Fibroblast of lung (primary cell): ENCODE results near the gene APCS. TPM values are rescaled to one million over a fixed set of nuclear protein-coding genes. Genes with fewer than 3 reads are reported as not detected.

ENCODE experiments used
- DNase-seq, 2 donors: peaks; one replicate each; pipeline versions ENCODE4 v3.0.0 to v3.0.0-alpha.2; 2010; ENCODE audit warnings: low read depth in 2 of 2
- H2AFZ ChIP-seq: 2 replicates; pipeline ENCODE4 v1.5.1; 2012; ENCODE audit warnings: low read length, control low read depth, inconsistent platforms
- H3K27ac ChIP-seq: 2 replicates; pipeline ENCODE4 v1.5.1; 2011; ENCODE audit warnings: low read length, control low read depth; ENCODE audit not compliant: insufficient read depth
- H3K27me3 ChIP-seq: 2 replicates; pipeline ENCODE4 v1.5.1; 2011; ENCODE audit warnings: mild to moderate bottlenecking, low read length; ENCODE audit not compliant: control insufficient read depth, insufficient read depth
- H3K36me3 ChIP-seq: 2 replicates; pipeline ENCODE4 v1.5.1; 2011; ENCODE audit warnings: low read length; ENCODE audit not compliant: control insufficient read depth, insufficient read depth
- H3K4me1 ChIP-seq: 2 replicates; pipeline ENCODE4 v1.5.1; 2011; ENCODE audit warnings: low read length; ENCODE audit not compliant: control insufficient read depth, insufficient read depth; ENCODE audit errors: extremely low read depth
- H3K4me2 ChIP-seq: 2 replicates; pipeline ENCODE4 v1.5.1; 2011; ENCODE audit warnings: low read length, control low read depth; ENCODE audit not compliant: insufficient read depth; ENCODE audit errors: extremely low read depth
- H3K4me3 ChIP-seq, 4 experiments: fragments of 200-600 bp in 1 of 4; sonication (generic) in 1 of 4; replicated peaks in 1 of 4; 2 replicates each; pipeline ENCODE4 v1.5.1; 2011 to 2016; ENCODE audit warnings: low read length in 4 of 4, low read depth in 3 of 4, mild to moderate bottlenecking in 3 of 4, control low read depth in 2 of 4, inconsistent platforms in 1 of 4, mixed read lengths in 1 of 4; ENCODE audit not compliant: insufficient read depth in 1 of 4; ENCODE audit errors: control extremely low read depth in 1 of 4
- H3K79me2 ChIP-seq: 2 replicates; pipeline ENCODE4 v1.5.1; 2012; ENCODE audit warnings: mild to moderate bottlenecking, low read length, inconsistent platforms; ENCODE audit not compliant: control insufficient read depth, insufficient read depth
- H3K9ac ChIP-seq: 2 replicates; pipeline ENCODE4 v1.5.1; 2011; ENCODE audit warnings: mild to moderate bottlenecking, low read length, control low read depth; ENCODE audit not compliant: insufficient read depth
- H3K9me3 ChIP-seq: 2 replicates; pipeline ENCODE4 v1.5.1; 2012; ENCODE audit warnings: low read depth, low read length; ENCODE audit not compliant: control insufficient read depth, insufficient read depth
- H4K20me1 ChIP-seq: 2 replicates; pipeline ENCODE4 v1.5.1; 2011; ENCODE audit warnings: low read length; ENCODE audit not compliant: control insufficient read depth, insufficient read depth; ENCODE audit errors: extremely low read depth
- EZH2 ChIP-seq: IDR thresholded peaks from 2 replicates; pipeline ENCODE4 v1.5.1; 2012; ENCODE audit warnings: low read length, control low read depth, mild to moderate bottlenecking; ENCODE audit errors: missing control alignments
- polyA minus RNA-seq: library from RNA; depleted of rRNA, polyadenylated mRNA; stranded (reverse); fragments of >200 nt; gene quantifications from 2 replicates; pipeline ENCODE4 v1.2.3, GENCODE V29; 2011; ENCODE audit warnings: low replicate concordance
- polyA plus RNA-seq, 2 donors: library from polyadenylated mRNA; depleted of rRNA in 1 of 2; stranded (reverse) in 1 of 2; unstranded in 1 of 2; fragments of >200 nt; gene quantifications; 2 replicates each; pipeline ENCODE4 v1.2.1, GENCODE V29; 2011 to 2012; ENCODE audit warnings: missing spikeins in 1 of 2
- total RNA-seq: library from RNA; depleted of rRNA; stranded (reverse); fragments of >200 nt; gene quantifications from 2 replicates; pipeline ENCODE4 v1.2.1, GENCODE V29; 2014
- TF ChIP-seq, protein P1 (sequence below), 2 donors: IDR thresholded peaks in 1 of 2; conservative IDR thresholded peaks in 1 of 2; 1 replicate in 1 of 2; 2 replicates in 1 of 2; pipeline ENCODE4 v1.5.1; 2011 to 2012; ENCODE audit warnings: low read length in 2 of 2, control low read depth in 1 of 2, inconsistent platforms in 1 of 2, low read depth in 1 of 2, mild to moderate bottlenecking in 1 of 2

Gene APCS, protein sequence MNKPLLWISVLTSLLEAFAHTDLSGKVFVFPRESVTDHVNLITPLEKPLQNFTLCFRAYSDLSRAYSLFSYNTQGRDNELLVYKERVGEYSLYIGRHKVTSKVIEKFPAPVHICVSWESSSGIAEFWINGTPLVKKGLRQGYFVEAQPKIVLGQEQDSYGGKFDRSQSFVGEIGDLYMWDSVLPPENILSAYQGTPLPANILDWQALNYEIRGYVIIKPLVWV
- total RNA-seq (not detected in 2 replicates), polyA plus RNA-seq (not detected in 2 replicates), polyA minus RNA-seq (not detected in 2 replicates)
- not detected in 2 replicates for polyA plus RNA-seq (2012)

DNA sequence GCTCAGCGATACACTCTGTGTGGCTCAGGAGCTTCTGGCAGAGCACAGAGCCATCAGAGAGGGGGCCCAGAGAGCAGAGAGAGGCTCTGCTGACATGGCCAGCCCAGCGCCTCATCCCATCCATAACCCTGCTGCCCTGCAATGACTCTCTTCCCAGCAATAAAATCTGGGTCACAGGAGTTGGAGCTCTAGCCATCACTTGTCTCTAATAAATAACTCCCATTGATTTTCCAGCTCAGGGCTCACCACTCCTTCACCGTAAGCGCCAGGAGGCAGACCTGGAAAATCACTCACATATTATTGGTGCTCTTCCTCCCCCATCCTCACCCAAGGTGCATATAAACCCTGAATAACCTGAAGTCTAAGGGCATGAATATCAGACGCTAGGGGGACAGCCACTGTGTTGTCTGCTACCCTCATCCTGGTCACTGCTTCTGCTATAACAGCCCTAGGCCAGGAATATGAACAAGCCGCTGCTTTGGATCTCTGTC lies at the start of gene APCS:
Gene APCS, plus strand, starts transcription at position 366 of the 491 bp plus-strand sequence. Its CDS starts 96 bp downstream, at position 462.
- no peak for TF ChIP-seq EZH2
- TF ChIP-seq, protein P1, sequence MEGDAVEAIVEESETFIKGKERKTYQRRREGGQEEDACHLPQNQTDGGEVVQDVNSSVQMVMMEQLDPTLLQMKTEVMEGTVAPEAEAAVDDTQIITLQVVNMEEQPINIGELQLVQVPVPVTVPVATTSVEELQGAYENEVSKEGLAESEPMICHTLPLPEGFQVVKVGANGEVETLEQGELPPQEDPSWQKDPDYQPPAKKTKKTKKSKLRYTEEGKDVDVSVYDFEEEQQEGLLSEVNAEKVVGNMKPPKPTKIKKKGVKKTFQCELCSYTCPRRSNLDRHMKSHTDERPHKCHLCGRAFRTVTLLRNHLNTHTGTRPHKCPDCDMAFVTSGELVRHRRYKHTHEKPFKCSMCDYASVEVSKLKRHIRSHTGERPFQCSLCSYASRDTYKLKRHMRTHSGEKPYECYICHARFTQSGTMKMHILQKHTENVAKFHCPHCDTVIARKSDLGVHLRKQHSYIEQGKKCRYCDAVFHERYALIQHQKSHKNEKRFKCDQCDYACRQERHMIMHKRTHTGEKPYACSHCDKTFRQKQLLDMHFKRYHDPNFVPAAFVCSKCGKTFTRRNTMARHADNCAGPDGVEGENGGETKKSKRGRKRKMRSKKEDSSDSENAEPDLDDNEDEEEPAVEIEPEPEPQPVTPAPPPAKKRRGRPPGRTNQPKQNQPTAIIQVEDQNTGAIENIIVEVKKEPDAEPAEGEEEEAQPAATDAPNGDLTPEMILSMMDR (conservative IDR thresholded peaks at IDR 0.05 in 1 of 2, IDR thresholded peaks at IDR 0.05 in 1 of 2; ENCODE audit: low read depth in 1 of 2, low read length in 2 of 2): no peak
- H3K4me3 ChIP-seq: no peak within 1 kb of the TSS
- H3K4me1 ChIP-seq: no peaks in the 10 kb centered on the region
- no peak within 1 kb of the TSS for H3K9ac ChIP-seq
- H3K36me3 ChIP-seq: no peaks in the 10 kb centered on the region
- no peak within 1 kb of the TSS for H2AFZ ChIP-seq
- H3K27ac ChIP-seq: no peak within 1 kb of the TSS
- H3K4me2 ChIP-seq: no peak within 1 kb of the TSS
- H4K20me1 ChIP-seq: no peaks in the 10 kb centered on the region
- no peaks in the 10 kb centered on the region for H3K9me3 ChIP-seq
- H3K79me2 ChIP-seq: no peaks in the 10 kb centered on the region
- H3K27me3 ChIP-seq: no peaks in the 10 kb centered on the region
- DNase-seq: no peak

DNA sequence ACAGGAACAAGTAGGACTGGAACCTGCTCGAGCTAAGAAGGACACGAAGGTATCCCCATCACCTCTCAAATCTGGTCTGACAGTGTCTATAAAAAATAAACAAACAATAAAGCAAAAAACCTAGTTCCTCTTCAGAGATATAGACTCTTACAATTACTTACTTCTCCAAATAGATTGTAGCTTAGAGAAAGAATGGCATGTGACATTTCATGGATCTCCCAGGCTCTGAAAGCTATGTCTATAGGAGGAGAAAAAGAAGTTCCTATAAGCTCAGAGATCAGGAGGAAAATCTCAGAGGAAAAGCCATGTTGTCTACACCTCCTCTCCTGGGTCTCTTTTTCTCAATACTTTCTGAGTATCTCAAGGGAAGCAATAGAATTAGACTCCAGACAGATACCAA lies 39.5 kb upstream of the APCS start:
- Histone ChIP-seq H3K9ac (no peak overlapping the region), H3K9me3 (no peaks in the 10 kb centered on the region), H3K4me1 (no peaks in the 10 kb centered on the region), H3K4me2 (no peak overlapping the region), H2AFZ (no peak overlapping the region), H3K27me3 (no peaks in the 10 kb centered on the region), H3K4me3 (no peak overlapping the region), H4K20me1 (no peaks in the 10 kb centered on the region), H3K36me3 (no peaks in the 10 kb centered on the region), H3K79me2 (no peaks in the 10 kb centered on the region), H3K27ac (no peak overlapping the region)
- DNase-seq: no peak
- TF ChIP-seq, protein P1 (conservative IDR thresholded peaks at IDR 0.05 in 1 of 2, IDR thresholded peaks at IDR 0.05 in 1 of 2; ENCODE audit: low read depth in 1 of 2, low read length in 2 of 2): no peak

DNA sequence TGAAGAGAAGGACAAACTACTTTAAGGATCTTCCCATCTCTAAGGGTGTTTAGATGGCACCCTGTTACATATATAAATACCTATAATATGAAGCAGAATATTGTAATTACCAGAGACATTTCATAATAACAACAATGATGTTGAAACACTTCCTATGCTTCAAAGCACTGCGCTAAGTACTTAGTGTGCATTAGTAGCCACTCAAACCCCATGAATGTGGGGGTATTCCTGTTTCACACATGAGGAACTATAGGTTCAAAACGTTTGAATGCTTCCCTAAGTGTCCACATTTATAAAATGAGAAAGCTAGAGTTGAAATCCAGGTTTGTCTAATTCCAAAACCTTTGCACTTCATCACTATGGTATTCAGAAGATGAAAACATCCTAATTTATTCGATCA lies 33.4 kb upstream of the APCS start:
- H3K27me3 ChIP-seq: no peaks in the 10 kb centered on the region
- DNase-seq: no peak
- H2AFZ ChIP-seq: no peak overlapping the region
- no peaks in the 10 kb centered on the region for H4K20me1 ChIP-seq
- H3K4me3 ChIP-seq: no peak overlapping the region
- H3K79me2 ChIP-seq: no peaks in the 10 kb centered on the region
- no peak overlapping the region for H3K4me2 ChIP-seq
- no peaks in the 10 kb centered on the region for H3K9me3 ChIP-seq
- TF ChIP-seq, protein P1 (conservative IDR thresholded peaks at IDR 0.05 in 1 of 2, IDR thresholded peaks at IDR 0.05 in 1 of 2; ENCODE audit: low read depth in 1 of 2, low read length in 2 of 2): no peak
- TF ChIP-seq EZH2: no peak
- H3K27ac ChIP-seq: no peak overlapping the region
- H3K4me1 ChIP-seq: no peaks in the 10 kb centered on the region
- no peaks in the 10 kb centered on the region for H3K36me3 ChIP-seq
- H3K9ac ChIP-seq: no peak overlapping the region
